KOPT-K1 (cell line): Measurements from ENCODE around the gene EFS.

ENCODE experiments used
- H3K27ac ChIP-seq: fragments of 200-600 bp; sonication (generic); 2 replicates; pipeline ENCODE4 v1.5.1; 2016; ENCODE audit warnings: antibody characterized with exemption, mild to moderate bottlenecking, low read depth, low read length; ENCODE audit not compliant: poor library complexity, severe bottlenecking
- H3K36me3 ChIP-seq: fragments of 200-600 bp; sonication (generic); 2 replicates; pipeline ENCODE4 v1.5.1; 2017; ENCODE audit warnings: antibody characterized with exemption, mild to moderate bottlenecking, low read length, moderate library complexity; ENCODE audit not compliant: insufficient read depth
- H3K9me3 ChIP-seq: fragments of 200-600 bp; sonication (generic); 2 replicates; pipeline ENCODE4 v1.5.1; 2017; ENCODE audit warnings: antibody characterized with exemption, low read length, mild to moderate bottlenecking; ENCODE audit not compliant: insufficient read depth, poor library complexity, severe bottlenecking

EFS gene, protein sequence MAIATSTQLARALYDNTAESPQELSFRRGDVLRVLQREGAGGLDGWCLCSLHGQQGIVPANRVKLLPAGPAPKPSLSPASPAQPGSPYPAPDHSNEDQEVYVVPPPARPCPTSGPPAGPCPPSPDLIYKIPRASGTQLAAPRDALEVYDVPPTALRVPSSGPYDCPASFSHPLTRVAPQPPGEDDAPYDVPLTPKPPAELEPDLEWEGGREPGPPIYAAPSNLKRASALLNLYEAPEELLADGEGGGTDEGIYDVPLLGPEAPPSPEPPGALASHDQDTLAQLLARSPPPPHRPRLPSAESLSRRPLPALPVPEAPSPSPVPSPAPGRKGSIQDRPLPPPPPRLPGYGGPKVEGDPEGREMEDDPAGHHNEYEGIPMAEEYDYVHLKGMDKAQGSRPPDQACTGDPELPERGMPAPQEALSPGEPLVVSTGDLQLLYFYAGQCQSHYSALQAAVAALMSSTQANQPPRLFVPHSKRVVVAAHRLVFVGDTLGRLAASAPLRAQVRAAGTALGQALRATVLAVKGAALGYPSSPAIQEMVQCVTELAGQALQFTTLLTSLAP

GRCh38 chr14:23365036-23365731, at the start of gene EFS:
Gene EFS, minus strand, starts transcription at chr14:23365172. Its CDS starts 147 bp downstream, at chr14:23365025.
- no peaks in the 10 kb centered on the region for H3K9me3 ChIP-seq
- no peak within 1 kb of the TSS for H3K27ac ChIP-seq
- no peaks in the 10 kb centered on the region for H3K36me3 ChIP-seq

DNA sequence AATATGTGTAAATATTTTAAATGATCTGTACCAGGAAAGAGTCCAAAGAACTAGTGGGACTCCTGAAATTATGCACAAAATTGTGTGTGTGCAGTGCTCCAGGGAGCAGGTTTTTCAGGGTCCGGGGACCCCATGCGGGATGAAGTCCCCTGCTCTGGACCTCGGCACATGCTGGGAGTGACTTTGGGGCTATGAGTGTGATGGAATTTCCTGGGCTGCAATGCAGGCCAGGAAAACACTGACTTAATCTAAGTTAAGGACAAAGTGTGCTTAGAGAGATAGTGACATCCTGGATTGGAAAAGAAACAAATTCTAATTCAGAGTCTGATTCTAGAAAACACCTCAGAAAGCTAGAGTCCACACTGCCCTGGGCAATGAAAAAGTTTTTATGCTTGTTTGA, 49.3 kb upstream of the EFS start:
- Histone ChIP-seq H3K9me3 (no peaks in the 10 kb centered on the region), H3K27ac (no peak overlapping the region), H3K36me3 (no peaks in the 10 kb centered on the region)

GRCh38 chr14:23413681-23414080, 48.7 kb upstream of the EFS start:
- Histone ChIP-seq H3K27ac (no peak overlapping the region), H3K36me3 (no peaks in the 10 kb centered on the region), H3K9me3 (no peaks in the 10 kb centered on the region)

- Histone ChIP-seq H3K27ac (no peak overlapping the region), H3K36me3 (no peaks in the 10 kb centered on the region), H3K9me3 (no peaks in the 10 kb centered on the region)
These were observed 46.9 kb upstream of the EFS start for GRCh38 chr14:23411563-23412525.

DNA sequence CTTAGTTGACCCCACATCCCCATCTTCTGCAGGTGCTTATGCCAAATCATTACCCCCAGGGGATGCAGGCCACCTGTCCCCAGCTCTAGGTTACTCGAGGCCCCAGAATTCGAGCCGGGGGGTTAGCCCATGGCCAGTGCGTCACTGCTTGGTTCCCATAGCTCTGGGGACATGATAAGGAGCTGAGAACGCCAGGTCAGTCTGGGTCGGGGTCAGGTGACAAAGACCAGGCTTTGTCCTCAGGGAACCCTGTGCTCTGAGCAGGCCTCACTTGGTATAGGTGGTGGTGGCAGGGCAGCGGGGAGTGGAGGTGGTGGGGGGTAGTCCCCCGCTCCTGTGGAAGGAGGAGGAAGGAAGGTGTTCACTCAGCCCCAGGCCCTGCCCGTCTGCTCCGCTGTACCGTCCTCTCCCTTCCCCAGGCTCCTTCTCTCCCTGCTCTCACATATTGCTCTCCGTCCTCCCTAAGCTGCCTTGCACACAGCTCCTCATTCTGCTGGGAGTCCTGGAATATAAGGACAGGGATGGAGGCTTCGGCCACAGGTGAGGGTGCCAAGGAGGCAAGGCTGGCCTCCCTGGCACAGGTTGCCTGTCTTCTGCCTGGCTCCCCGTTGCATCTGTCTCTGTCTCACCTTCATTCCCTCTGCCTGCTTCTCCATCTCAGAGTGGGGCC, 45.1 kb upstream of the EFS start:
- no peak overlapping the region for H3K27ac ChIP-seq
- no peaks in the 10 kb centered on the region for H3K9me3 ChIP-seq

DNA sequence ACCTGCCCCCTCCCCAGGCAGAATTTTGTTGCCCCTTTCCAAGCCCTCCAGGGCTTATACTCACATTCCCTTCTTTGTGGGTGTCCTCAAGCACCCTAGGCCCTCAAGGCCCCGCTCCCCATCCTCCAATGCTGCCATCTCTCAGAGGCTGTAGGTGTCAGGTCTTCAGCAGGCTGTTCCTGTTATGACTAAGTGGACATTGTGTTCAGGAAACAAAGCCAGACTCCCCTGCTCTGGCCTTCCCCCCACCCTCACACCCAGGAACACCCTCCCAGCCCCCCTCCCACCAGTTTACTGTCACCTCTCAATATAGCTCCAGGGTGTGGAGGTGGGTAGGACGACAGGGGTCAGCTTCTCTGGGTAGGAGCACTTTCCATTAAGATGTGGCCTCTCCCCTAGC, 44.5 kb upstream of the EFS start:
- Histone ChIP-seq H3K27ac (no peak overlapping the region), H3K9me3 (no peaks in the 10 kb centered on the region), H3K36me3 (no peaks in the 10 kb centered on the region)

More for the DNA sequence above, 45.1 kb upstream of the EFS start:
- no peaks in the 10 kb centered on the region for H3K36me3 ChIP-seq

DNA sequence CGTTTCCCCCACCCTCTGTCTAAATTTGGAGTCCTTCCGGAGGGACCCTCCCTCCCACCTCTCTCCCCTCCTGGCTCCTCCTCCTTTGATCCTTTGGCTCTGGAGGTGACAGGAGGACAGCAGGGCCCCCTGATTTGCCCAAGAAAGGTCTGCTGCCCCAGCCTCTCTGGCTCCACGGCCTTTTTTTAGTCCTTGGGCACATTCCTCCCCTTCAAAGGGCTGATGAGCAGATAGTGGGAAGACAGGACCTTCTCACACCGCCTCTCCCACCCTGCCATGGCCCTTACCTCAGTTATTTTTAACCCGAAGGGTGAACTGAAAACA, 43.3 kb upstream of the EFS start:
- H3K36me3 ChIP-seq = no peaks in the 10 kb centered on the region
- no peak overlapping the region for H3K27ac ChIP-seq
- no peaks in the 10 kb centered on the region for H3K9me3 ChIP-seq

DNA sequence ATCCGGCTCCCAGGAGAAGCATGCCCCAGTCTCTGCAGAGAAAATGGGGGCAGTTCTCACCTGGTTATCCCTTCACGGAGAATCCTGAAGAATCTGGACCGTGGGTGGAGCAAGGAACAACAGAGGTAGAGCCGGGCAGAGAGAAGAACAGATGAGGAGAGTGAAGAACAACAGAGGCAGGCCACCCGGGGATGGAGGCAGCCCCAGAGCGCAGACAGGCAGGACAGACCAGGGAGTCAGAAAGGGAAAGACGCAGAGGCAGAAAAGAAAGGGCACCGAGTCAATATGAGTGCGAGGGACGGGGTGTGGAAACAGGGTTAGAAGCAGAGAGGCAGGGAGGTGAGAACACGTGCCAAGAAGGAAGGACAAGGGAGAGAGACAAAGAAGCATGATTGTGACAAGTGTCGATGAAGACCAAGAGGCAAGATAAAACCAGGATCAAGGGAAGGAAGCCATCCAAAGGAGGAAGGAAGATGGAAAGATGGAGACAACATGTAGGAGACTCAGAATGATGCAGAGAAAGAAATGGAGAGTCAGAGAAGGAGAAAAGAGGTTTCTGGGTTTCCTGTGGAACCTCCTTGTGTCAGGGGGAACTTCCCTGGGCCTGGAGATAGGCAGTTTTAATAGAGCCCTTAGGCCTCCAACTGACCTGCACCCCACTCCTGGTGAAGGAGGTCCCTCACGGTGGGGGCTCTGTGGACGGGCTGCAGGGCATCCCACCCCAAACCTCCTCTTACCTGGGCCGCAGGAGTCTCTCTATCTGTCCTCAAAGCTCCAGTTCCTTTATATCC, 42.7 kb upstream of the EFS start, which contains the start of gene MYH6:
TSS of gene MYH6 (minus strand) at position 758 of the 791 bp plus-strand sequence. CDS start 1,050 bp downstream, outside the sequence.
- Histone ChIP-seq H3K9me3 (no peaks in the 10 kb centered on the region), H3K36me3 (no peaks in the 10 kb centered on the region)

DNA sequence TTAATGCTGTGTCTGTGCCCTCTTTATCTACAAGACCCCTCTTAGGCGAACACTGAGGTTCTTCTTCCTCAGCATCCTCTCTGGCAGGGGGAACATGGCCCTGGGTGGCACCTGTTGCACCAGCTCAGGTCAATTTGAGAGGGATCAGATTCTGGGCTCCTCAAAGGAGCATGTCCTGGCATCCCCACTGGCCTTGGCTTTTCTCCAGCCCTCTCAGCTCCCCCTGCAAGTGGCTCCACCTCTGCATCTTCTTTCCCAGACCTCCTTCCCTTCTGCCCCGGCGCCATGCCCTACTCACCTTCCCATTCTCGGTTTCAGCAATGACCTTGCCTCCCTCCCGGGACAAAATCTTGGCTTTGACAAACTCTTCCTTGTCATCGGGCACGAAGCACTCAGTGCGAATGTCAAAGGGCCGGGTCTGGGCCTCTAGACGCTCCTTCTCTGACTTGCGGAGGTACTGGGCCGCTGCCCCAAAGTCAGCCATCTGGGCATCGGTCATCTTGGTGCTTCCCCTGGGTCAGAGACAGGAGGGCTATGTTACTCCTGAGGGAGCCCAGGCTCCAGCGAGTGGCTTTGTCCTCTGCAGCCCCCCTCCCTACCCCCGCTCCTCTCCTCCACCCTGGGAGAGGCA, 41.9 kb upstream of the EFS start:
- Histone ChIP-seq H3K27ac (no peak overlapping the region), H3K36me3 (no peaks in the 10 kb centered on the region), H3K9me3 (no peaks in the 10 kb centered on the region)

More for the DNA sequence above, 42.7 kb upstream of the EFS start, which contains the start of gene MYH6:
- H3K27ac ChIP-seq = no peak within 1 kb of the TSS

- H3K9me3 ChIP-seq = no peaks in the 10 kb centered on the region
- no peaks in the 10 kb centered on the region for H3K36me3 ChIP-seq
- no peak overlapping the region for H3K27ac ChIP-seq
These were observed 41.3 kb upstream of the EFS start for GRCh38 chr14:23406244-23406643.

DNA sequence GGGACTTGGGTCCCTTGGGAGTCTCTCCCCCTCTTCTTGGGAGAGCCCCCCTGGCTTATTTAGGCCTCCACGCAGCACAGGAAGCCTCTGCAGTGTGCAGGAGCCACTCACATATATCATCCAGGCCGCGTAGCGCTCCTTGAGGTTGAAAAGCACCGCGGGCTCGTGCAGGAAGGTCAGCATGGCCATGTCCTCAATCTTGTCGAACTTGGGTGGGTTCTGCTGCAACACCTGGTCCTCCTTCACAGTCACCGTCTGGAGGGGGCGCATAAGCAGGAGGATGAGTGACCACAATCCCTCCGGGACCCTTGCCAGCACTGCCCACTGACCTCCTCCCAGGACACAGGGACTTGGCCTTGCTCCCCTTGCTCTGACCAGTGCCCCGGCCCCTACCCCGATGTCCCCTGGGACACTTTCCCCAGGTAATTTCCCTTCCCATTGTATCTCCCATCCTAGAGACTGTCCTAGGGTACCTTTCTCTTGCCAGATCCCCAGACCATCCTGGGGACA, 40.6 kb upstream of the EFS start:
- H3K9me3 ChIP-seq = no peaks in the 10 kb centered on the region
- H3K36me3 ChIP-seq = no peaks in the 10 kb centered on the region

DNA sequence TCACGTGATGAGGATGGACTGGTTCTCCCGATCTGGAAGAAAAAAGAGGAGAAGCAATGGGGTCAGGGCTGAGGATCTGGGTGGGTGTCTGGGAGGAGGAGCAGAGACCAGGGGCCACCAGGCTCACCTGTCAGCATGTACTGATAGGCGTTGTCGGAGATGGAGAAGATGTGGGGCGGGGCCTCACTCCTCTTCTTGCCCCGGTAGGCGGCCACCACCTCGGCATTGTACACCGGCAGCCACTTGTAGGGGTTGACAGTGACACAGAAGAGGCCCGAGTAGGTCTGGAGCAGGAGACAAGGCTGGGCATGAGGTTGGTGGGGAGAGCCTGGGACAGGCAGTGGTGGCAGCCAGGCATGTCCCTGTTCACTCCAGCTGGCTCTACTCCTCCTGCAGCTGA, 40.1 kb upstream of the EFS start:
- Histone ChIP-seq H3K27ac (no peak overlapping the region), H3K9me3 (no peaks in the 10 kb centered on the region), H3K36me3 (no peaks in the 10 kb centered on the region)

More for the DNA sequence above, 40.6 kb upstream of the EFS start:
- no peak overlapping the region for H3K27ac ChIP-seq

- Histone ChIP-seq H3K27ac (no peak overlapping the region), H3K36me3 (no peaks in the 10 kb centered on the region)
These were observed 39.4 kb upstream of the EFS start for GRCh38 chr14:23404331-23404900.

More at GRCh38 chr14:23404331-23404900, 39.4 kb upstream of the EFS start:
- H3K9me3 ChIP-seq = no peaks in the 10 kb centered on the region
